HUES48 (cell line): Measurements from ENCODE around the gene SDHC.

ENCODE experiments used
- H3K27ac ChIP-seq: one replicate; pipeline ENCODE4 v1.7.0; 2013; ENCODE audit warnings: low read depth, low read length, inconsistent platforms
- H3K27me3 ChIP-seq: 2 replicates; pipeline ENCODE4 v1.6.1; 2013; ENCODE audit warnings: mild to moderate bottlenecking, low read length; ENCODE audit not compliant: control insufficient read depth, insufficient read depth
- H3K36me3 ChIP-seq: 2 replicates; pipeline ENCODE4 v1.6.1; 2013; ENCODE audit warnings: low read length; ENCODE audit not compliant: control insufficient read depth, insufficient read depth
- H3K4me1 ChIP-seq: 2 replicates; pipeline ENCODE4 v1.6.1; 2013; ENCODE audit warnings: mild to moderate bottlenecking, low read length; ENCODE audit not compliant: control insufficient read depth, insufficient read depth
- H3K4me3 ChIP-seq: 2 replicates; pipeline ENCODE4 v1.5.1; 2013; ENCODE audit warnings: mild to moderate bottlenecking, low read depth, low read length
- H3K9ac ChIP-seq: 2 replicates; pipeline ENCODE4 v1.6.1; 2013; ENCODE audit warnings: mild to moderate bottlenecking, low read depth, low read length, moderate library complexity
- H3K9me3 ChIP-seq: 2 replicates; pipeline ENCODE4 v1.6.1; 2013; ENCODE audit warnings: low read length; ENCODE audit not compliant: control insufficient read depth, insufficient read depth

The SDHC gene

DNA sequence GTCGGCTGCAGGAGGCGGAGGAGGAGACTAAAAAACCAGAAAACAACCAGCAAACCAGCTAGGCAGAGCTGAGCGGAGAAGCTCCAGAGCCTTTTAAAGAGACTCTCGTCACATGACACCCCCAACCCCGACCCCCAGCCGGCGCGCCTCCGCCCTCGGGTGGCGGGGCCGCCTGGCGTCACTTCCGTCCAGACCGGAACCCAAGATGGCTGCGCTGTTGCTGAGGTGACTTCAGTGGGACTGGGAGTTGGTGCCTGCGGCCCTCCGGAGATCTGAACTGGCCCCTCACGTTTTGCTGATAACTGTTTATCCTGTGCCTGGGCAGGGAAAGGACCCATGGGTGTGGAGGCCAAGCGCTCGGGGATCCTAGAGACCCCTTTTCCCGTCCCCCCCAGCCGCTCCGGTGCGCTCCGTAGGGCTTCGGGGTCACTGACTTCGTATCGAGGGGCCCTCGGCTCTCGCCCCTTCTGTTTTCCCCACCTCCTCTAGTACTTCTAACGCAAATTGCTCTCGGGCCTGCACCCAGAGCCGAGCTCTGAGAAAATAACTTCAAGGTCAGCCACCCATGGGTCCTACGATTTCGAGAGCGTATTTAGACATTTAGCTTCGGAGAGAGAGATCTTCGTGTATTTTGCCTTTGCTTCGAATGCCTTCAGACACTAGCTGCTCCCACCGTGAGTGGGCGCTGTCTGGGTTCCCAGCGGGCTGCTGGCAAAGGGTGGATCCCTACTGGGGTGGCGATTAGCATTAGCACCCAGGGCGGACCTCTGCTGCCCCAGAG lies at the start of gene SDHC:
Gene SDHC, plus strand, starts transcription at position 181 of the 781 bp plus-strand sequence. Its CDS starts 25 bp downstream, at position 206.
- H3K36me3 ChIP-seq, result no peaks in the 10 kb centered on the region
- H3K9me3 ChIP-seq, result no peaks in the 10 kb centered on the region
- H3K4me1 ChIP-seq, result peaks cover 26% of the 10 kb centered on the region
- peak within 1 kb of the TSS; percentile 98 for H3K27ac ChIP-seq
- H3K27me3 ChIP-seq, result no peaks in the 10 kb centered on the region
- H3K4me3 ChIP-seq, result peak within 1 kb of the TSS; percentile 97
- H3K9ac ChIP-seq, result peak within 1 kb of the TSS; percentile 98

GRCh38 chr1:161265305-161265704 lies 48.9 kb upstream of the SDHC start:
- Histone ChIP-seq H3K4me3 (no peak overlapping the region), H3K9ac (no peak overlapping the region), H3K4me1 (peaks cover 18% of the 10 kb centered on the region), H3K27me3 (peaks cover 13% of the 10 kb centered on the region), H3K36me3 (no peaks in the 10 kb centered on the region), H3K9me3 (no peaks in the 10 kb centered on the region), H3K27ac (no peak overlapping the region)

- Histone ChIP-seq H3K4me1 (peaks cover 9% of the 10 kb centered on the region), H3K27me3 (peaks cover 4% of the 10 kb centered on the region), H3K9me3 (no peaks in the 10 kb centered on the region), H3K4me3 (no peak overlapping the region), H3K36me3 (no peaks in the 10 kb centered on the region), H3K9ac (no peak overlapping the region), H3K27ac (no peak overlapping the region)
These were observed 48.0 kb upstream of the SDHC start for GRCh38 chr1:161266202-161266601.

- Histone ChIP-seq H3K4me1 (peaks cover 8% of the 10 kb centered on the region), H3K36me3 (no peaks in the 10 kb centered on the region), H3K9me3 (no peaks in the 10 kb centered on the region), H3K4me3 (no peak overlapping the region), H3K9ac (no peak overlapping the region), H3K27ac (no peak overlapping the region), H3K27me3 (no peaks in the 10 kb centered on the region)
These were observed 47.3 kb upstream of the SDHC start for GRCh38 chr1:161266836-161267235.

GRCh38 chr1:161267321-161267720 lies 46.9 kb upstream of the SDHC start:
- Histone ChIP-seq H3K4me1 (peaks cover 8% of the 10 kb centered on the region), H3K4me3 (no peak overlapping the region), H3K27me3 (no peaks in the 10 kb centered on the region), H3K9ac (no peak overlapping the region), H3K9me3 (no peaks in the 10 kb centered on the region), H3K27ac (no peak overlapping the region), H3K36me3 (no peaks in the 10 kb centered on the region)

GRCh38 chr1:161273402-161273801 lies 40.8 kb upstream of the SDHC start:
- no peaks in the 10 kb centered on the region; the same call in 1 of the 2 replicates for H3K27me3 ChIP-seq
- no peak overlapping the region for H3K9ac ChIP-seq
- no peaks in the 10 kb centered on the region for H3K4me1 ChIP-seq
- H3K36me3 ChIP-seq, result no peaks in the 10 kb centered on the region
- no peaks in the 10 kb centered on the region for H3K9me3 ChIP-seq
- H3K27ac ChIP-seq, result no peak overlapping the region
- no peak overlapping the region for H3K4me3 ChIP-seq

DNA sequence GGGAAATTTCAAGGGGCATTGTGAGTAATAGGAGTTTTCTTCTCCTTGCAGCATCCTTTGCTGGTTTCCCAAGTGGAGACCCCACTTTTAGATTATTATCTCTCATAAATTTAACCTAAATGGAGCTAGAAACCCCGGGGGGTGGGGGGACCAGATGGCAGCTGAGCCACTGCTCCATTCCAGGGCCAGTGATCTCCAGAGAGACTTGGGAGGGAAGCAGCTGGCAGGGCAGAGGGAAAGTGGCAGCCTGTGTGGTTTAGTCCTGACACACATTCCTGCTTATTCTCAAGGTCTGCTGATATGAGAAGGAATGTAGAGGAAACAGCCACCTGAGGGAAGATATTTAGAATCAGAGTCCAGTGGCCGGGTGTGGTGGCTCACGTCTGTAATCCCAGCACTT lies 39.3 kb upstream of the SDHC start:
- no peaks in the 10 kb centered on the region; the same call in 1 of the 2 replicates for H3K27me3 ChIP-seq
- no peak overlapping the region for H3K4me3 ChIP-seq
- no peaks in the 10 kb centered on the region for H3K9me3 ChIP-seq
- no peaks in the 10 kb centered on the region for H3K4me1 ChIP-seq
- H3K27ac ChIP-seq, result no peak overlapping the region
- H3K9ac ChIP-seq, result no peak overlapping the region
- H3K36me3 ChIP-seq, result no peaks in the 10 kb centered on the region

DNA sequence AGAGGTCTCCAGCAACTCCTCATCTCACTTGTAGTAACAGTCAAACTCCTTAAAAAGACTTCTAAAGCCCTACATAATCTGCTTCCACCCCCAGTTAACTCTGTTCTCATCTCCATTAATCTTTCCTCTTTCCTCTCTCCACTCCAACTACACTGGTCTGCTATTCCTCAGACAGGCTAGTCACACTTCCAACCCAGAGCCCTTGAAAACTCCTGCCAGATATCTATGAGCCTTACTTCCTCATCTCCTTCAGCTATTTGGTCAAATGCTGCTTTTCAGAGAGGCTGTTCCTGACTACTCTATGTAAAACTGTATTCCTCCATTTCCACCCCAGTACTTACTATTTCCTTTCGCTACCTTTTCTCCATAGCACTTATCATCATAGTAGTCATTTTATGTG lies 31.2 kb upstream of the SDHC start:
- H3K9me3 ChIP-seq, result no peaks in the 10 kb centered on the region
- no peaks in the 10 kb centered on the region for H3K36me3 ChIP-seq
- no peaks in the 10 kb centered on the region for H3K27me3 ChIP-seq
- no peak overlapping the region for H3K27ac ChIP-seq
- peaks cover 13% of the 10 kb centered on the region; the same call in 1 of the 2 replicates for H3K4me1 ChIP-seq
- no peak overlapping the region for H3K9ac ChIP-seq
- no peak overlapping the region for H3K4me3 ChIP-seq

- H3K9me3 ChIP-seq, result no peaks in the 10 kb centered on the region
- peaks cover 13% of the 10 kb centered on the region; the same call in 1 of the 2 replicates for H3K4me1 ChIP-seq
- H3K27ac ChIP-seq, result no peak overlapping the region
- no peak overlapping the region for H3K4me3 ChIP-seq
- H3K36me3 ChIP-seq, result no peaks in the 10 kb centered on the region
- H3K27me3 ChIP-seq, result no peaks in the 10 kb centered on the region
- H3K9ac ChIP-seq, result no peak overlapping the region
These were observed 29.1 kb upstream of the SDHC start for GRCh38 chr1:161285113-161285512.

GRCh38 chr1:161285521-161285920 lies 28.7 kb upstream of the SDHC start:
- no peaks in the 10 kb centered on the region for H3K27me3 ChIP-seq
- peaks cover 13% of the 10 kb centered on the region; the same call in 1 of the 2 replicates for H3K4me1 ChIP-seq
- no peak overlapping the region for H3K27ac ChIP-seq
- H3K9ac ChIP-seq, result no peak overlapping the region
- H3K4me3 ChIP-seq, result no peak overlapping the region
- no peaks in the 10 kb centered on the region for H3K36me3 ChIP-seq
- no peaks in the 10 kb centered on the region for H3K9me3 ChIP-seq

- Histone ChIP-seq H3K4me3 (no peak overlapping the region), H3K36me3 (no peaks in the 10 kb centered on the region), H3K9ac (no peak overlapping the region), H3K27ac (no peak overlapping the region), H3K27me3 (no peaks in the 10 kb centered on the region), H3K9me3 (no peaks in the 10 kb centered on the region), H3K4me1 (peaks cover 20% of the 10 kb centered on the region; the same call in 1 of the 2 replicates)
These were observed 26.6 kb upstream of the SDHC start for GRCh38 chr1:161287482-161288054.
